ENCODE measurements around the gene ALDH1A1. TPM values are rescaled to one million over a fixed set of nuclear protein-coding genes. Genes with fewer than 3 reads are reported as not detected.
A peak's percentile ranks its signal among the peaks of the same experiment; 100 is the strongest.

The ALDH1A1 gene
- total RNA-seq, 1 donor from 2014 or later: not detected

DNA sequence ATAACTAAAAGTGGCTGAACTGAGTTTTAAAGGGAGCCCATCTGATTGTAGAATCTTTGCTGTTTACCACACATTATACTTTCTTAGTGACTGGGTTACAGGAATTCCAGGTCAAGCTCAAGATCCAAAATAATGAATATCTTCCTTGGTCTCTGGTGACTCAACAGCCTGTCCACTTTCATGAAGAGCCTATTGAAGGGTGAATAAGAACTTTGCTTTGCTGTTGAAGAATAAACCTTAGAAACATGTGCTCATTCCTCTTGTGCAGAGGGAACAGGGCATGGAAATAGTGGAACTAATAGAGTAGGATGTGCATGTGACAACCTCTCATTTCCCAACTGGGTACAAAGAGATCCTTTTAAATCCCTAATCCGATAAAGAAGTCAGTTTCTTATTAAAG lies 21.4 kb downstream of the ALDH1A1 start:
- Histone ChIP-seq H3K4me2 (no peak overlapping the region), H3K79me2 (ENCODE audit: low read depth) (no peaks in the 10 kb centered on the region), H3K27me3 (no peaks in the 10 kb centered on the region), H3K9ac (no peak overlapping the region), H3K36me3 (no peaks in the 10 kb centered on the region), H3K4me3 (no peak overlapping the region), H3F3A (ENCODE audit: low read depth) (peaks cover 7% of the 10 kb centered on the region), H4K20me1 (ENCODE audit: low read depth) (no peaks in the 10 kb centered on the region), H3K9me3 (ENCODE audit: low read depth) (no peaks in the 10 kb centered on the region), H3K27ac (no peak overlapping the region), H2AFZ (replicated peaks) (no peak overlapping the region), H3K4me1 (peaks cover 18% of the 10 kb centered on the region)
- no peaks in the 10 kb centered on the region for H3K9me3 Mint-ChIP-seq
- no peaks in the 10 kb centered on the region for H3K27me3 Mint-ChIP-seq (ENCODE audit: insufficient read depth, low read depth)
- H3K27ac Mint-ChIP-seq: no peak overlapping the region
- no peak for TF ChIP-seq CTCF (IDR thresholded peaks at IDR 0.05)
- TF ChIP-seq EZH2phosphoT487 (IDR thresholded peaks at IDR 0.05): no peak
- no peak for TF ChIP-seq EZH2 (IDR thresholded peaks at IDR 0.05)
- H3K4me3 Mint-ChIP-seq: no peak overlapping the region
- H3K4me1 Mint-ChIP-seq: peaks cover 10% of the 10 kb centered on the region
- H3K36me3 Mint-ChIP-seq: no peaks in the 10 kb centered on the region
- no peak for DNase-seq (ENCODE audit: low spot score)

- H3K27me3 ChIP-seq: no peaks in the 10 kb centered on the region
- no peaks in the 10 kb centered on the region for H4K20me1 ChIP-seq (ENCODE audit: low read depth)
- TF ChIP-seq CTCF (IDR thresholded peaks at IDR 0.05): peak; percentile 36
- no peak for TF ChIP-seq EZH2 (IDR thresholded peaks at IDR 0.05)
- H3K27ac ChIP-seq: no peak overlapping the region
- H3K4me1 ChIP-seq: peaks cover 12% of the 10 kb centered on the region
- Mint-ChIP-seq H3K36me3 (no peaks in the 10 kb centered on the region), H3K27ac (no peak overlapping the region), H3K4me3 (no peak overlapping the region), H3K4me1 (peaks cover 8% of the 10 kb centered on the region), H3K9me3 (no peaks in the 10 kb centered on the region), H3K27me3 (ENCODE audit: insufficient read depth, low read depth) (no peaks in the 10 kb centered on the region)
- H3F3A ChIP-seq (ENCODE audit: low read depth): peaks cover under 1% of the 10 kb centered on the region
- H3K4me3 ChIP-seq: no peak overlapping the region
- no peaks in the 10 kb centered on the region for H3K36me3 ChIP-seq
- H3K9ac ChIP-seq: no peak overlapping the region
- H3K9me3 ChIP-seq (ENCODE audit: low read depth): no peaks in the 10 kb centered on the region
- H2AFZ ChIP-seq (replicated peaks): peak overlapping the region; percentile 11
- no peaks in the 10 kb centered on the region for H3K79me2 ChIP-seq (ENCODE audit: low read depth)
- peak; percentile 39 for DNase-seq (ENCODE audit: low spot score)
- no peak overlapping the region for H3K4me2 ChIP-seq
These were observed 22.0 kb downstream of the ALDH1A1 start for GRCh38 chr9:72930828-72931227.

DNA sequence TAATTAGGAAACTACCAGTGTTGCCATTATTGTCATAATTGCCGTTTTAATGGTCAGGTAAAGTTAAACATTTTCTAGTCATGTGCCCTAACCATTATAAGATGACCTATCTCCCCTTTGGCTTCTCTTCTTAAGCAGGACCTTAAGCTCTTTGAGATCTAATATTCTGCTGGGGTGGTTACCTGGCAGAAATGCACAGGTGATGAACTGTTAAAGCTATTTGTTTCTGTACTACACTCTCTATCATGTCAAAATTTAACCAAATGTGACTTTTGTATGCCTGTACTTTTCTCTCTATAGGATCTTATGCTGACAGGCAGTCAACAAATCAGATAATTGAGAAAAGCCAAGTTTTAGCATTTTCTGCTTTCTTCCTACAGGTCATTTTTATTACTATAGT lies 23.3 kb downstream of the ALDH1A1 start:
- Mint-ChIP-seq H3K9me3 (no peaks in the 10 kb centered on the region), H3K36me3 (no peaks in the 10 kb centered on the region), H3K27me3 (ENCODE audit: insufficient read depth, low read depth) (peaks cover 2% of the 10 kb centered on the region), H3K27ac (no peak overlapping the region), H3K4me1 (peaks cover 2% of the 10 kb centered on the region), H3K4me3 (no peak overlapping the region)
- Histone ChIP-seq H3F3A (ENCODE audit: low read depth) (no peaks in the 10 kb centered on the region), H3K9ac (no peak overlapping the region), H4K20me1 (ENCODE audit: low read depth) (no peaks in the 10 kb centered on the region), H3K9me3 (ENCODE audit: low read depth) (no peaks in the 10 kb centered on the region), H3K4me1 (no peaks in the 10 kb centered on the region), H3K79me2 (ENCODE audit: low read depth) (no peaks in the 10 kb centered on the region), H3K27ac (no peak overlapping the region), H3K27me3 (no peaks in the 10 kb centered on the region), H3K4me2 (no peak overlapping the region), H2AFZ (replicated peaks) (no peak overlapping the region), H3K36me3 (no peaks in the 10 kb centered on the region), H3K4me3 (no peak overlapping the region)
- TF ChIP-seq EZH2 (IDR thresholded peaks at IDR 0.05): no peak
- no peak for TF ChIP-seq CTCF (IDR thresholded peaks at IDR 0.05)
- no peak for TF ChIP-seq EZH2phosphoT487 (IDR thresholded peaks at IDR 0.05)
- no peak for DNase-seq (ENCODE audit: low spot score)

All from neural progenitor cell (in vitro differentiated cells).